PC-3 (cell line): ENCODE measurements around the gene SYNGR3. TPM values are rescaled to one million over a fixed set of nuclear protein-coding genes. Genes with fewer than 3 reads are reported as not detected.

Experiments used
- ATAC-seq: fragments of 200-7000 bp; cut with Tn5 transposase; 2 replicates; pipeline ENCODE4 v1.9.1; 2020; ENCODE audit warnings: mild to moderate bottlenecking, moderate library complexity
- BruUV-seq: library from RNA; stranded (reverse); fragments of 400-500 nt; replicated peaks from 2 replicates; lab custom pipeline; 2021; lab: Mats Ljungman, UMichigan
- CTCF ChIA-PET: fragments of 300-600 bp; sonication (Branson Sonifier 250); formaldehyde crosslinking; loops from one replicate; lab custom pipeline; 2022; ENCODE audit warnings: antibody characterized with exemption; lab: Charles Lee
- POLR2A ChIA-PET: fragments of 300-600 bp; sonication (Branson Sonifier 250); formaldehyde crosslinking; loops from one replicate; lab custom pipeline; 2022; ENCODE audit warnings: antibody characterized with exemption; ENCODE audit not compliant: unreplicated experiment; lab: Charles Lee
- DNase-seq: peaks from one replicate; pipeline ENCODE4 v3.0.0-alpha.2; 2015
- H2AFZ ChIP-seq: fragments of 300-600 bp; sonication (generic); 2 replicates; pipeline ENCODE4 v1.6.0; 2016; ENCODE audit warnings: antibody characterized with exemption, low read length
- H3F3A ChIP-seq: fragments of 300-600 bp; sonication (generic); one replicate; pipeline ENCODE4 v1.6.0; 2017; ENCODE audit warnings: antibody characterized with exemption, low read length, control low read depth, mild to moderate bottlenecking; ENCODE audit not compliant: unreplicated experiment
- H3K27ac ChIP-seq: fragments of 300-600 bp; sonication (generic); 2 replicates; pipeline ENCODE4 v1.5.1; 2016; ENCODE audit warnings: mild to moderate bottlenecking, low read length
- H3K27me3 ChIP-seq: fragments of 300-600 bp; sonication (generic); 2 replicates; pipeline ENCODE4 v1.6.1; 2016; ENCODE audit warnings: low read length, mixed read lengths
- H3K36me3 ChIP-seq: fragments of 300-600 bp; sonication (generic); 2 replicates; pipeline ENCODE4 v1.6.1; 2016; ENCODE audit warnings: low read depth, mixed run types, low read length, mixed read lengths
- H3K4me1 ChIP-seq: fragments of 300-600 bp; sonication (generic); 2 replicates; pipeline ENCODE4 v1.5.1; 2016; ENCODE audit warnings: low read length; ENCODE audit not compliant: insufficient read depth
- H3K4me2 ChIP-seq: fragments of 300-600 bp; sonication (generic); 2 replicates; pipeline ENCODE4 v1.6.0; 2016; ENCODE audit warnings: low read length
- H3K4me3 ChIP-seq: fragments of 300-600 bp; sonication (generic); 2 replicates; pipeline ENCODE4 v1.5.1; 2016; ENCODE audit warnings: mild to moderate bottlenecking, low read length, mixed read lengths
- H3K79me2 ChIP-seq: fragments of 300-600 bp; sonication (generic); 2 replicates; pipeline ENCODE4 v1.6.1; 2017; ENCODE audit warnings: low read length, mixed read lengths
- H3K9ac ChIP-seq: fragments of 300-600 bp; sonication (generic); 2 replicates; pipeline ENCODE4 v1.6.0; 2016; ENCODE audit warnings: mild to moderate bottlenecking, low read length
- H3K9me2 ChIP-seq: fragments of 300-600 bp; sonication (generic); replicated peaks from 2 replicates; pipeline ENCODE4 v1.6.1; 2016; ENCODE audit warnings: mixed run types, low read length, mixed read lengths
- H3K9me3 ChIP-seq: fragments of 300-600 bp; sonication (generic); 2 replicates; pipeline ENCODE4 v1.6.1; 2016; ENCODE audit warnings: low read length, mixed read lengths
- H4K20me1 ChIP-seq: fragments of 300-600 bp; sonication (generic); 2 replicates; pipeline ENCODE4 v1.6.1; 2016; ENCODE audit warnings: low read length, mixed read lengths
- EZH2 ChIP-seq: fragments of 300-600 bp; sonication (generic); IDR thresholded peaks from one replicate; pipeline ENCODE4 v1.6.1; 2017; ENCODE audit warnings: antibody characterized with exemption, mild to moderate bottlenecking, low read length; ENCODE audit not compliant: unreplicated experiment
- EZH2phosphoT487 ChIP-seq: fragments of 300-600 bp; sonication (generic); IDR thresholded peaks from 2 replicates; pipeline ENCODE4 v1.6.1; 2018; ENCODE audit warnings: mild to moderate bottlenecking, antibody characterized with exemption, low read length, borderline replicate concordance
- intact Hi-C: fragments of 100-400 bp; cut with micrococcal nuclease; formaldehyde crosslinking; loops from 2 replicates; pipeline ENCODE4 v1.9.0; 2023
- total RNA-seq: library from RNA; depleted of rRNA; stranded (reverse); fragments of >200 nt; gene quantifications from 2 replicates; pipeline ENCODE4 v1.2.3, GENCODE V29; 2014
- TF ChIP-seq, protein P1 (sequence below): fragments of 300-600 bp; sonication (generic); conservative IDR thresholded peaks from 2 replicates; pipeline ENCODE4 v1.5.1; 2017; ENCODE audit warnings: antibody characterized with exemption, low read depth, mild to moderate bottlenecking, low read length

SYNGR3 gene
- total RNA-seq, 1 experiment from 2014 or later = 1.5 TPM

DNA sequence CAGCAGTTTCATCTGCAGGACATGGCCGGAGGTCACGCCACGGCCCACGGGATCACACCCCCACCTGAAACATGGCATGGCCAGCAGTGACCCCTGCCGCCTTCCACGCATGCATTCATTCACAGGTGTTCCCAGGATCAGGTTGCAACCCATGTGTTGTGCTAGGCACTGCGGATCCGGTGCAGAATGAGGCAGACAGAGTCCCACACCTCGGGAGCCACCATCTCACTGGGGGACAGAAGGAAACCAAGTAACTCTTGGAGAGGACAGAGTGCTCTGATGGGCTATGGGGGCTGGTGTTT is 42.5 kb upstream of the SYNGR3 start:
- Histone ChIP-seq H3K27me3 (no peaks in the 10 kb centered on the region), H2AFZ (no peak overlapping the region), H3K27ac (no peak overlapping the region), H3K36me3 (no peaks in the 10 kb centered on the region), H3K9ac (no peak overlapping the region), H4K20me1 (no peaks in the 10 kb centered on the region), H3F3A (no peaks in the 10 kb centered on the region), H3K4me2 (no peak overlapping the region), H3K79me2 (peaks cover 6% of the 10 kb centered on the region; the same call in 1 of the 2 replicates), H3K4me1 (peaks cover 2% of the 10 kb centered on the region), H3K4me3 (no peak overlapping the region), H3K9me2 (no peaks in the 10 kb centered on the region), H3K9me3 (no peaks in the 10 kb centered on the region)
- ATAC-seq (no peak), DNase-seq (no peak)
- BruUV-seq = no TSS peak
- POLR2A ChIA-PET = no interaction called here
- TF ChIP-seq EZH2 = no peak
- no peak for TF ChIP-seq EZH2phosphoT487
- TF ChIP-seq, protein P1, sequence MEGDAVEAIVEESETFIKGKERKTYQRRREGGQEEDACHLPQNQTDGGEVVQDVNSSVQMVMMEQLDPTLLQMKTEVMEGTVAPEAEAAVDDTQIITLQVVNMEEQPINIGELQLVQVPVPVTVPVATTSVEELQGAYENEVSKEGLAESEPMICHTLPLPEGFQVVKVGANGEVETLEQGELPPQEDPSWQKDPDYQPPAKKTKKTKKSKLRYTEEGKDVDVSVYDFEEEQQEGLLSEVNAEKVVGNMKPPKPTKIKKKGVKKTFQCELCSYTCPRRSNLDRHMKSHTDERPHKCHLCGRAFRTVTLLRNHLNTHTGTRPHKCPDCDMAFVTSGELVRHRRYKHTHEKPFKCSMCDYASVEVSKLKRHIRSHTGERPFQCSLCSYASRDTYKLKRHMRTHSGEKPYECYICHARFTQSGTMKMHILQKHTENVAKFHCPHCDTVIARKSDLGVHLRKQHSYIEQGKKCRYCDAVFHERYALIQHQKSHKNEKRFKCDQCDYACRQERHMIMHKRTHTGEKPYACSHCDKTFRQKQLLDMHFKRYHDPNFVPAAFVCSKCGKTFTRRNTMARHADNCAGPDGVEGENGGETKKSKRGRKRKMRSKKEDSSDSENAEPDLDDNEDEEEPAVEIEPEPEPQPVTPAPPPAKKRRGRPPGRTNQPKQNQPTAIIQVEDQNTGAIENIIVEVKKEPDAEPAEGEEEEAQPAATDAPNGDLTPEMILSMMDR = no peak
- CTCF ChIA-PET = no interaction called here
- intact Hi-C loops = no loop called here

- no peak overlapping the region for H3K9ac ChIP-seq
- ChIA-PET POLR2A (no interaction called here), CTCF (interaction anchor here (0.7 kb wide), 1 partner anchor 191 kb away, joined by 9 read pairs; no protein-coding TSS in a partner anchor)
- DNase-seq (no peak), ATAC-seq (no peak)
- H3K9me2 ChIP-seq = no peaks in the 10 kb centered on the region
- H3K27ac ChIP-seq = no peak overlapping the region
- no peak overlapping the region for H3K4me3 ChIP-seq
- H3K4me2 ChIP-seq = no peak overlapping the region
- BruUV-seq = no TSS peak
- H3K9me3 ChIP-seq = no peaks in the 10 kb centered on the region
- TF ChIP-seq EZH2 = no peak
- TF ChIP-seq EZH2phosphoT487 = no peak
- TF ChIP-seq, protein P1 = no peak
- no peaks in the 10 kb centered on the region for H3K4me1 ChIP-seq
- H4K20me1 ChIP-seq = no peaks in the 10 kb centered on the region
- no peaks in the 10 kb centered on the region for H3K36me3 ChIP-seq
- intact Hi-C loops = no loop called here
- no peaks in the 10 kb centered on the region for H3K79me2 ChIP-seq
- H2AFZ ChIP-seq = no peak overlapping the region
- no peaks in the 10 kb centered on the region for H3F3A ChIP-seq
- H3K27me3 ChIP-seq = no peaks in the 10 kb centered on the region
These were observed 40.3 kb upstream of the SYNGR3 start for GRCh38 chr16:1949507-1949906.

DNA sequence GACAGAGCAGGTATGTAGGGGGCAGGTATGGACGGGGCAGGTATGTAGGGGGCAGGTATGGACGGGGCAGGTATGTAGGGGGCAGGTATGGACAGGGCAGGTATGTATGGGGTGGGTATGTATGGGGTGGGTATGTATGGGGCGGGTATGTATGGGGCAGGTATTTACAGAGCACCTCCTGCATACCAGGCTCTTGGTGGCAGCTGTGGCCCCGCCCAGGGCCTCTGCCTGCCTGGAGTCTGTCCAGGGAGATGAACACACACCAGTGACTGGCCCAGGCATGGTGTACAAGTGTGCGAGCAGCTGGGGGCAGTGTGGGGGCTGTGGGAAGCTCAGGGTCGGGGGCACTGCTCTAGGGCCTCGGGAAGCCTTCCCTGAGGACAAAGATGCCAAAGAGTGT is 39.7 kb upstream of the SYNGR3 start:
- H3K4me2 ChIP-seq = no peak overlapping the region
- ChIA-PET POLR2A (no interaction called here), CTCF (no interaction called here)
- H3K9ac ChIP-seq = no peak overlapping the region
- DNase-seq (no peak), ATAC-seq (0 out of 2 replicates have a peak, but pooled peaks have one; percentile 22)
- no peaks in the 10 kb centered on the region for H4K20me1 ChIP-seq
- no TSS peak for BruUV-seq
- H3F3A ChIP-seq = no peaks in the 10 kb centered on the region
- no peaks in the 10 kb centered on the region for H3K79me2 ChIP-seq
- H3K9me3 ChIP-seq = no peaks in the 10 kb centered on the region
- no peaks in the 10 kb centered on the region for H3K36me3 ChIP-seq
- no peak overlapping the region for H2AFZ ChIP-seq
- no peak overlapping the region for H3K4me3 ChIP-seq
- intact Hi-C loops = no loop called here
- no peaks in the 10 kb centered on the region for H3K27me3 ChIP-seq
- no peaks in the 10 kb centered on the region for H3K9me2 ChIP-seq
- H3K4me1 ChIP-seq = no peaks in the 10 kb centered on the region
- TF ChIP-seq, protein P1 = no peak
- TF ChIP-seq EZH2phosphoT487 (no peak), EZH2 (no peak)
- no peak overlapping the region for H3K27ac ChIP-seq
